Testis (tissue), 2 donors: ENCODE measurements around the gene POMP.

Experiments used
- CTCF ChIP-seq, 3 experiments: fragments of 450-650 bp in 2 of 3; fragments of 200-600 bp in 1 of 3; sonication (generic) in 1 of 3; IDR thresholded peaks; one replicate each; pipeline ENCODE4 v1.5.1; 2016 to 2019; ENCODE audit warnings: antibody characterized with exemption in 3 of 3, mild to moderate bottlenecking in 2 of 3, moderate library complexity in 1 of 3
- POLR2A ChIP-seq: fragments of 450-650 bp; IDR thresholded peaks from one replicate; pipeline ENCODE4 v1.6.1; 2017; ENCODE audit warnings: antibody characterized with exemption, mild to moderate bottlenecking, moderate library complexity

GRCh38 chr13:28717170-28717569, 58.2 kb downstream of the POMP start:
- TF ChIP-seq CTCF (IDR thresholded peaks at IDR 0.05) (no peak), POLR2A (no peak)
